Adrenal gland (tissue), 5 donors: ENCODE data around the gene HIBCH.

ENCODE experiments used
- CTCF ChIP-seq, 6 experiments: fragments of 450-650 bp in 4 of 6; fragments of 200-600 bp in 2 of 6; sonication (generic) in 1 of 6; IDR thresholded peaks; 1 replicate in 5 of 6; 2 replicates in 1 of 6; pipeline versions ENCODE4 v1.5.1 to v1.8.0; 2016 to 2021; ENCODE audit warnings: antibody characterized with exemption in 6 of 6, mild to moderate bottlenecking in 2 of 6, moderate library complexity in 1 of 6
- POLR2A ChIP-seq, 2 donors: fragments of 450-650 bp; IDR thresholded peaks; one replicate each; pipeline ENCODE4 v1.6.1; 2017; ENCODE audit warnings: antibody characterized with exemption in 2 of 2, mild to moderate bottlenecking in 2 of 2, moderate library complexity in 1 of 2
- donor health status: DM: no; HTN: no; CAD: no.

- TF ChIP-seq CTCF (IDR thresholded peaks at IDR 0.05) (no peak), POLR2A (IDR thresholded peaks at IDR 0.05) (no peak)
These were observed 114.0 kb downstream of the HIBCH start for GRCh38 chr2:190205657-190206056.
